Fibroblast of mammary gland (primary cell): ENCODE results near the gene CORO2B.
A peak's percentile ranks its signal among the peaks of the same experiment; 100 is the strongest.

Source experiments
- DNase-seq: peaks from one replicate; pipeline ENCODE4 v3.0.0-alpha.2; 2010; ENCODE audit warnings: low read depth
- H3K4me3 ChIP-seq: 2 replicates; pipeline ENCODE4 v1.5.1; 2011; ENCODE audit warnings: low read depth, mild to moderate bottlenecking, low read length, moderate library complexity; ENCODE audit not compliant: control insufficient read depth
- TF ChIP-seq, protein P1 (sequence below): conservative IDR thresholded peaks from 2 replicates; pipeline ENCODE4 v1.5.1; 2011; ENCODE audit warnings: low read depth, low read length, inconsistent platforms; ENCODE audit not compliant: control insufficient read depth, insufficient read depth

The CORO2B gene

GRCh38 chr15:68606375-68606774, 27.6 kb downstream of the CORO2B start:
- no peak overlapping the region for H3K4me3 ChIP-seq
- TF ChIP-seq, protein P1, sequence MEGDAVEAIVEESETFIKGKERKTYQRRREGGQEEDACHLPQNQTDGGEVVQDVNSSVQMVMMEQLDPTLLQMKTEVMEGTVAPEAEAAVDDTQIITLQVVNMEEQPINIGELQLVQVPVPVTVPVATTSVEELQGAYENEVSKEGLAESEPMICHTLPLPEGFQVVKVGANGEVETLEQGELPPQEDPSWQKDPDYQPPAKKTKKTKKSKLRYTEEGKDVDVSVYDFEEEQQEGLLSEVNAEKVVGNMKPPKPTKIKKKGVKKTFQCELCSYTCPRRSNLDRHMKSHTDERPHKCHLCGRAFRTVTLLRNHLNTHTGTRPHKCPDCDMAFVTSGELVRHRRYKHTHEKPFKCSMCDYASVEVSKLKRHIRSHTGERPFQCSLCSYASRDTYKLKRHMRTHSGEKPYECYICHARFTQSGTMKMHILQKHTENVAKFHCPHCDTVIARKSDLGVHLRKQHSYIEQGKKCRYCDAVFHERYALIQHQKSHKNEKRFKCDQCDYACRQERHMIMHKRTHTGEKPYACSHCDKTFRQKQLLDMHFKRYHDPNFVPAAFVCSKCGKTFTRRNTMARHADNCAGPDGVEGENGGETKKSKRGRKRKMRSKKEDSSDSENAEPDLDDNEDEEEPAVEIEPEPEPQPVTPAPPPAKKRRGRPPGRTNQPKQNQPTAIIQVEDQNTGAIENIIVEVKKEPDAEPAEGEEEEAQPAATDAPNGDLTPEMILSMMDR, result no peak
- DNase-seq, result no peak

- peak; percentile 96 for DNase-seq
- H3K4me3 ChIP-seq, result no peak overlapping the region
- TF ChIP-seq, protein P1, result no peak
These were observed 29.5 kb downstream of the CORO2B start for GRCh38 chr15:68608206-68608843.

GRCh38 chr15:68608844-68609232, 30.0 kb downstream of the CORO2B start:
- TF ChIP-seq, protein P1, result no peak
- no peak for DNase-seq
- no peak overlapping the region for H3K4me3 ChIP-seq

- DNase-seq, result peak; percentile 97
- TF ChIP-seq, protein P1, result no peak
These were observed 30.8 kb downstream of the CORO2B start for GRCh38 chr15:68609629-68610028.

DNA sequence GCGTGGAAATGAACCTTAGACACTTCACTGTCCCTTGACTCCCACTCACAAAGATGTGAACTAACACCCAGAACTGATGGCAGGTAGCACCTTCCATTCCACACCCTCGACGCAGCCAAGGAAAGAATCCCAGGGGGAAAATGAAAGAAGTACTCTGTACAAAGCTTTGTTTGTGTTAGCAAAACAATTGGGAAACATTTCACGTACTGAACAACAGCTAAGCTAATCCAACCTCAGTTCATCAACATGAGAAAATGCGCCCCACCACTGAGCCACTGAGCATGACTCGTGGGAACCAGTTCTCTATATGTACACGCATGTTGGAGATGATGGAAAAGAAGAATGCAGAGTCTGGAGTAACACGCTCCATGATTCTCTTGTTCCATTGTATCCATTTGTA, 32.0 kb downstream of the CORO2B start:
- no peak overlapping the region for H3K4me3 ChIP-seq
- DNase-seq, result peak; percentile 81
- TF ChIP-seq, protein P1, result no peak

More at GRCh38 chr15:68609629-68610028, 30.8 kb downstream of the CORO2B start:
- H3K4me3 ChIP-seq, result no peak overlapping the region

GRCh38 chr15:68612503-68612902, 33.7 kb downstream of the CORO2B start:
- no peak overlapping the region for H3K4me3 ChIP-seq
- no peak for DNase-seq
- TF ChIP-seq, protein P1, result no peak

GRCh38 chr15:68612979-68613740, 34.4 kb downstream of the CORO2B start:
- TF ChIP-seq, protein P1, result no peak
- DNase-seq, result peak; percentile 38

More at GRCh38 chr15:68612979-68613740, 34.4 kb downstream of the CORO2B start:
- no peak overlapping the region for H3K4me3 ChIP-seq
